HG02885 (cell line): Measurements from ENCODE around the gene AHCY.
"Not testable (repeated sequence)": the region's sequence is repeated elsewhere in the genome, so short reads cannot be mapped to it uniquely, and the experiment has no call there.

Source experiments
- ATAC-seq: cut with Tn5 transposase; IDR thresholded peaks from one replicate; pipeline ENCODE4 v1.9.1; 2021; ENCODE audit warnings: mild to moderate bottlenecking; ENCODE audit not compliant: unreplicated experiment, poor library complexity

AHCY gene

DNA sequence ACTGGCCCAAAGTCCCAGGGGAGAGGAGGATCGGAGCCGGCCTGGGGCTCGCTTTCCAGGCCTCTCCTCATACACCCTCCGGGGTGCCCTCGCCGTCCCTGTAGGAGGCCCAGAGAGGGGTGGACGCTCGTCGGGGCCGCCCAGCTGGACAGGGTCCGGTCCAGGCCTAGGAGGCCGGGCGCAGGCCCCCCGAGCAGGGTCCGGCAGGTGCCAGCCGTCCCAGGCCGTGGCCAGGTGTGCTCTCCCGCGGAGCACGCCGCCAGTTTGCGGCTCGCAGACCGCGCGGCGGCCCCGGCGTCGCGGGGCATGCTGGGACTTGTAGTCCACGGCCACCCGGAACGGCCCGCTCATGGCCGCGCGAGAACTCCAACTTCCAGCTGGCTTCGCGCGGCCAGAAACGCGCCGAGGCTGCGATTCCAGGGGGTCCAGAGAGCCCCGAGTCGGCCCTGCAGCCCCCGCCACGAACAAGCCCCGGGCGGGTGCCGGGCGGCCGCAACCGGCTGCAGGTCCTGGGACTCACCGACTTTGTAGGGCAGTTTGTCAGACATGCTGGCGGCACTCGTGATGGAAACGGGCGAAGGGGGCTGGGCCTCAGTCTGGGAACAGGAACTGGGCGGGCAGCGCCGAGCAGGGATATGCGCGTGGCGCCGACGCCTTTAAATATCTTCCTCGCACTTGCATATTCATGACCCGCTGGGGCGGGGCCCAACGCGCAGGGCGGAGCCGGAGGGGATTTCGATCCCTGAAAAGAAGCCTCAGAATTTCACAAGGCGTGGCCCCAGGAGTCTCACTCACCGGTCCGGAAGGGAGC, at the start of gene AHCY:
TSS of gene AHCY (minus strand) at position 633 of the 811 bp plus-strand sequence. CDS start at position 548, 85 bp downstream.
- peak; percentile 89 for ATAC-seq

DNA sequence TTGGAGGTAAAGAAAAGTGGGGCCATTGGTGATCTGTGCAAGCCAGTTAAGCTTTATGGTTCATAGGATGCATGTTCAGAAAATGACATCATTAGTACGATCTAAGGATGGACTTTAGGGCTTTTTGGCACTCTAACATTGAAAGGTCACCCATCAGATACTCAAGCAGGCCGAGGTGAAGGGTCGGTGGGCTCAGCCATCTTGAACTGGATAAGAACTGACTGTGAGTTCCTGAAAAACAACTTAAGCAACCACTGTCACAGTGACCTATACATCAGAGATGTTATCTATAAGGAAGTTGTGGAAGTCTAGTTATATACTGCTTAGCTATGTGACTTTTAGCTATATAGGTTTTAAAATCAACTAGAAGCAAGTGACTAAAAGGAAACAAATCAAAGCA, 46.9 kb upstream of the AHCY start:
- ATAC-seq = no peak

DNA sequence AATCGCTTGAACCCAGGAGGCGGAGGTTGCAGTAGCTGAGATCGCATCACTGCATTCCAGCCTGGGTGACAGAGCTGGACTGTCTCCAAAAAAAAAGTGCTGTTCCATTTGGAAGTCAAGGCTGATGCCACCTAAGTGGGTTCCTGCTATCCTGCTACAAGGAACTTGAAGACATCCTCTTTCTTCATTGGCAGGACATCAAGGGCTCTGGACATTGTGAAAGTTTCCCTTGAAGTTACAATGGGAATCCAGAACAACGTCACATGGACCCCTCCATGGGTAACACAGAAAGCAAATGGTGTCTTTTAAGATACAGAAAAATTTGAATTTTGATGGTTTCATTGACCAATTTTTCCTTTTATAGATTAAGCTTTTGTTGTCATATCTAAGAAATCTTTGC, 44.4 kb upstream of the AHCY start:
- no peak for ATAC-seq

DNA sequence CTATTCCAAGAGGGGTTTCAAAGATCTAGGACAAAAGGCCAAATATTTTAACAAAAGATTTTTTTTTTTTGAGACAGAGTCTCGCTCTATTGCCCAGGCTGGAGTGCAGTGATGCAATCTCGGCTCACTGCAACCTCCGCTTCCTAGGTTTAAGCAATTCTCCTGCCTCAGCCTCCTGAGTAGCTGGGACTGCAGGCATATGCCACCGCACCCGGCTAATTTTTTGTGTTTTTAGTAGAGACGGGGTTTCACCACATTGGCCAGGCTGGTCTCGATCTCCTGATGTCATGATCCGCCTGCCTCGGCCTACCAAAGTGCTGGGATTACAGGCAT, 43.3 kb upstream of the AHCY start:
- not testable (repeated sequence) for ATAC-seq

DNA sequence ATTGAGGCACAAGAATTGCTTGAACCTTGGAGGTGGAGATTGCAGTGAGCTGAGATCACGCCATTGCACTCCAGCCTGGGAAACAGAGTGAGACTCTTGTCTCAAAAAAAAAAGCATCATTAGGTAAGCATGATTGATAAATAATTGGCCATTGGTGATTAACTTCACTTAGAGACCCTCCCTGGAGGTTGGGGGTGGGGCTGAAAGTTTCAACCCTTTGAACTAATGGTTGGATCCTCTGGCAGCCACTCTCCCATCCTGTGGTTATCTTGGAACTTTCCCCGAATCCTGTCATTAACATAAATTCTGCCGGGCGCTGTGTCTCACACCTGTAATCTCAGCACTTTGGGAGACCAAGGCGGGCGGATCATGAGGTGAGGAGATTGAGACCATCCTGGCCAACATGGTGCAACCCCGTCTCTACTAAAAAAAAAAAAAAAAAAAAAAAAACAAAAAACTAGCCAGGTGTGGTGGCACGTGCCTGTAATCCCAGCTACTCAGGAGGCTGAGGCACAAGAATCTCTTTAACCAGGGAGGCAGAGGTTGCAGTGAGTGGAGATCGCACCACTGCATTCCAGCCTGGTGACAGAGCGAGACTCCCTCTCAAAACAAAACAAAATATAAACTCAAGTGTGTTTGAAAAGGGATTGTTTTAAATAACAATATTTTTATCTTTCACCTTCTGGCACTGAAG, 42.8 kb upstream of the AHCY start:
- not testable (repeated sequence) for ATAC-seq

DNA sequence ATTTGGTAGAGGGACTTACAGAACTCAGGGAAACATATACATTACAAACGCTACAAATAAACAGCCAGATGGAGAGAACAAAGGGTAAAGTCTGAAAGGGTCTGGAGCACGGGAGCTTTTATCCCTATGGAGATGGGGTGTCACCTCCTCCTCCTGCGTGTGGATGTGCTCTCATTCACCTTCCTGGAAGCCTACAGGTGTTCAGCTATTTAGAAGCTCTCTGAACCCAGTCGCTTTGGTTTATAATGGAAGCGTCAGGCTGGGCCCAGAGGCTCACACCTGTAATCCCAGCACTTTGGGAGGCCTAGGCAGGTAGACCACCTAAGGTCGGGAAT, 42.2 kb upstream of the AHCY start:
- no peak for ATAC-seq

DNA sequence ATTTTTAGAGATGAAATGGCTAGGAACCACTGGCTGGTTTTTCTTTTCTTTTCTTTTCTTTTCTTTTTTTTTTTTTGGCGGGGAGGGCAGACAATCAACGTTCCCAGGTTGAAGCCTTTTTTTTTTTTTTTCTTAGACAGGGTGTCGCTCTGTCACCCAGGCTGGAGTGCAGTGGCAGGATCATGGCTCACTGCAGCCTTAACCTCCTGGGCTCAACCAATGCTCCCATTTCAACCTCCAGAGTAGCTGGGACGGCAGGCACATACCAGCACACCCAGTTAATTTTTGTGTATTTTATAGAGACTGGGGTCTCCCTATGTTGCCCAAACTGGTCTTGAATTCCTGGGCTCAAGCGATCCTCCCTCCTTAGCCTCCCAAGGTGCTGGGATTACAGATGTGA, 41.1 kb upstream of the AHCY start:
- ATAC-seq = no peak

DNA sequence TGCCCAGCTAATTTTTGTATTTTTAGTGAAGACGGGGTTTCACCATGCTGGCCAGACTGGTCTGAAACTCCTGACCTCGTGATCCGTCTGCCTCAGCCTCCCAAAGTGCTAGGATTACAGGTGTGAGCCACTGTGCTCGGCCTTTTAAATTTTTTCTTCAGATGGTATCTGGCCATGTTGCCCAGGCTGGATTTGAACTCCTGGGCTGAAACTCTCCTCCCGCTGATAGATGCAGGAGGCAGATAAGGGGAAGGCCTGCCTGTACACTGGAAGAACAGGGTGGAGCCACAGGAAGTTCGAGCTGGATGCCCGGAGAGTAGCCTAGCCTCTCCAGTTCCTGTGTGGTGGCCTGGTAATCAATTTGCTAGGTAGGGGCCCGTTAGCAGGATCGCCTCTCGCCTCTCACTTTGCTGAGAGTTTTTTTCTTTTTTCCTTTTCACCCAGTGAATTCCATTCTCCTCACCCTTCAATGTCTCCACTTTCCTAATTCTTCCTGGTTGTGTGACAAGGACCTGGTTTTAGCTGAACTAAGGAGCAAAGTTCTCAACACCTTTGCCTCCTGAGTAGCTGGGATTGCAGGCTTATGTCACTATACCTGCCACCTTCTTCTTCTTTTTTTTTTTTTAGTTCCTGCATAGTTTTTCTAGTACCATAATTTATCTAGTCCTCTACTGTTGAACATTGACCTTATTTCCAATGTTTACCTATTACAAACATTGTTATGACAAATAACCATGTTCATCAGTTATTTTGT, 40.5 kb upstream of the AHCY start:
- ATAC-seq = no peak

DNA sequence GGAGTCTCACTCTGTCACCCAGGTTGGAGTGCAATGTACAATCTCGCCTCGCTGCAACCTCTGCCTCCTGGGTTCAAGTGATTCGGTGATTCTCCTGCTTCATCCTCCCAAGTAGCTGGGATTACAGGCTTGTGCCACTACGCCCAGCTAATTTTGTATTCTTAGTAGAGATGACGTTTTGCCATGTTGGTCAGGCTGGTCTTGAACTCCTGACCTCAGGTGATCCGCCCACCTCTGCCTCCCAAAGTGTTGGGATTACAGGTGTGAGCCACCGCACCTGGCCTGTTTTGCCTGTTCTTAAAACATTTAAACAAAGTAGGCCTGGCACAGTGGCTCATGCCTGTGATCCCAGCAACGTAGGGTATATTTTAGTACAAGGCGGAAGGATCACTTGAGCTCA, 38.0 kb upstream of the AHCY start:
- not testable (repeated sequence) for ATAC-seq

DNA sequence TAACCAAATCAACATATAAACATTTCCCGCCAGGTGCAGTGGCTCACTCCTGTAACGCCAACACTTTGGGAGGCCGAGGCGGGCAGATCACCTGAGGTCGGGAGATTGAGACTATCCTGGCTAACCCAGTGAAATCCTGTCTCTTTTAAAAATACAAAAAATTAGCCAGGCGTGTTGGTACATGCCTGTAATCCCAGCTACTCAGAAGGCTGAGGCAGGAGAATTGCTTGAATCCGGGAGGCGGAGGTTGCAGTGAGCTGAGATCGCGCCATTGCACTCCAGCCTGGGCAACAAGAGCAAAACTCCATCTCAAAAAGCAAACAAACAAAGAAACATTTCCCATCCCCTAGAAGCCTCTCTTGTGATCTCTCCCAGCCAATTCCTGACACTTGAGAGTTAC, 37.6 kb upstream of the AHCY start:
- ATAC-seq = not testable (repeated sequence)

DNA sequence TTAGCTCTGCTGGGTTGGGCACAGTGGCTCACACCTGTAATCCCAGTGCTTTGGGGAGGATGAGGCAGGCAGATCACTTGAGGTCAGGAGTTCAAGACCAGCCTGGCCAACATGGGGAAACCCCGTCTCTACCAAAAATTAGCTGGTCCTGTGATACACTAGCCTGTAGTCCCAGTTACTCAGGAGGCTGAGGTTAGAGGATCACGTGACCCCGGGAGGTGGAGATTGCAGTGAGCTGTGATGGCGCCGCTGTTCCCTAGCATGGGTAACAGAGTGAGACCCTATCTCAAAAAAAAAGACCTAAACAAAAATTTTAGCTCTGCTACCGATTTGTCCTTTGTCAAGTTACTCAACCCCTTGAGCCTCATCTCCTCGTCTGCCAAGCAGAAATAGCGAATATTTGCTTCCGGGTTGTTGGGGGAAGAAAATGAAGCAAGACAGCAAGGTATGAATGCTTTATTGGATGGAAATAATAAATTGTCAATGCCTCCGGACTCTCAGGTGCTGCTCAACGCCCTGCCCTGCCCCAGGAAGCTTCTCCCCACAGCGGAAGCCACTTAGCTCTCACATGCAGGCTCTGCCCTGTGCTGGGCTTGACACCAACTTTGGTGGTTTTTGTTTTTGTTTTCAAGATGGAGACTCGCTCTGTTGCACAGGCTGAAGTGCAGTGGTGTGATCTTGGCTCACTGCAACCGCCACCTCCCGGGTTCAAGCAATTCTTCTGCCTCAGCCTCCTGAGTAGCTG, 35.0 kb upstream of the AHCY start:
- ATAC-seq = peak; percentile 60

DNA sequence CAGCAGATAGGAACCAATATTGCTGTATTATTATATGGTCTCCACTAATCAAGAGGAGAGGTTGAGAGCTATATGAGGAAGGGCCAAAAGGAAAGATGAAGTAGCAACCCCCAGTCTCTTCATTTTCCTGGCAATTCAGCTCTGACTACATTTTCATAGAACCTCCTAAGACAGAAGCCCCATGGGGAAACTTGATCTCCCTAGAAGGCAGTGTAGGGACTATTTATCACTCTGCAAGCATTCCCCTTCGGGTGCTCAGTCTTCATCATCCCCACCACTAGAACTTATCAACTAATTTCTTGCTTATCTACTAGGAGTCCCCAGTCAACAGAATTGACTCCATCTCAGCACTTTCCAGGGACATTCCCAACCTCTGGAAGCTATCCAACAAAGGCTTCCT, 34.4 kb upstream of the AHCY start:
- no peak for ATAC-seq

DNA sequence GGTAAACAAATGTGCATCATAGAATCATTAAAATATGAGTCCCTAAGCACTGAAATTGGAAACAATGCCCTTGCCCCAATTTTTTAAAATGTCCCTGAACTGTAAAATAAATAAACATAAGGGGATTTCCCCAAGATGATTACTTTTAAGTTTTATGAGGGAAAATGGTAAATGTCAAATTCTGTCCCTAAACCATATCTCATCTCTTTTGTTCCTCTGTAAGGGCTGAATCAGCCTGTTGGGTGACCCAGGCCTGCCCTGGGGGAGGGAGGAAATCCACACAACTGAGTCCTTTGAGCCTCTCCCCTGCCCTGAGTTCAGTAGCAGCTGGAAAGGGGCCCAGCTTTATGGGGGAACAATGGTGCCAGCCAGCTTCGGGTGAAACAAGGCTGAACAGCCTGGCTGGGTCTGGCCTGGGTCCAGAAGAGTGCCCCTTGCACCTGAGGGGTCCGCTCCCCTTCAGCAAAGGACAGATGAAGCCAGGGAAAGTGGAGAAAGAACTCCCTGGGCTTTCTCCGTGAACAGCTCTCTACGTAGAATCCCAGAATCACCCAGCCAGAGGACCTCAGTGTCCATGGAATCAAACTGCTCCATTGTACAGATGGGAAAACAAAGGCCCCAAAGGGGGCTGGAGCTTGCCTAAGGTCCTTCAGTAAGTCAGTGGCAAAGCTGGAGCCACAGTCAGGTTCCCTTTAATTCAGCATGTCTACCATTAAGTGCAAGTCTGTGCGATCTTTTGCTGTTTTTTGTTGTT, 31.7 kb upstream of the AHCY start:
- ATAC-seq = no peak

DNA sequence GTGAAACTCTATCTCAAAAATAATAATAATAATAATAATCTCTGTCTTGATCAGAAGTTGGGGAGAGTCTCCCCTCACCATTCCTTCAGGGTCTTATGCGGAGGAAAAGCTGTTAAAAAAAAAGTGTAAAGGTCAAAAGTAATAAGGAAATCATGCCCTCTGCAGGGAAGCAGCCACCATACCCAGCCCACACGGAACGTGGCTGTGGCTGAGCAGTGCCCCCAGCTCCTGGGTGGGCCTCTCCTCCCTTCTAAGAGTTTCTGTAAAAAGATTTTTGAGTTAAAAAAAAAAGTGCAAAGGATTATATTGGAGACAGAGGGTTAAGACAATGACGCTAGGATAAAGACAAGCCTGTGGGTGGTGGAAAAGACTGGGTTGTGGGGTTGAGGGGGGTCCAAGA, 30.6 kb upstream of the AHCY start:
- ATAC-seq = no peak

DNA sequence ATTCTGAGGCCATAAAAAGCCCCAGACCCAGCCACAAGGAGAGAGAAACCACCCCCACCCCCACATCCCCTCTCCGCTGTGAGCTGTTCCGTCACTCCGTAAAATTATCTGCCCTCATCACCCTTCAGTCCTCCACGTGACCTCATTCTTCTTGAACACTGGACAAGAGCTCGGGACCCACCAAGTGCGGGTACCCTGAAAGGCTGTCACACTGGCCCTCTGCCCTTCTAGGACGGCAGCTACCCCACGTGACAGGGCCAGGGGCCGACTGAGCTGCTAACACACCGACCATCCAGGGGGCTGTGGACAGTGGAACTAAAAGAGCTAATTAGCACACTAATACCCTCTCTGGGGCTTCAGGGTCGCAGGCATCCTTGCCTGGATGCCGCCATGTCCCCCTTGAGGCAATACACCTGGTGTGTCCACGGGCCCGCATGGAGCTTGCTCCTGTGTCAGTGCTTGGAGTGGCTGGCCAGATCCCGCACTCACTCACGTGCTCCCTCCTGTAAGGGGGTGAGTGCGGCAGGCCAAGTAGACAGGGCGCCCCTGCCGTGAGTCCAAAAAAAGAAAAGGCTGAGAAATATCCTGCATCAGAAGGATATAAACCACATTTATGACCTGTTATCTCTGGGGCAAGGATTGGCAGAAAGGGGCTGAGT, 29.2 kb upstream of the AHCY start:
- ATAC-seq = no peak

DNA sequence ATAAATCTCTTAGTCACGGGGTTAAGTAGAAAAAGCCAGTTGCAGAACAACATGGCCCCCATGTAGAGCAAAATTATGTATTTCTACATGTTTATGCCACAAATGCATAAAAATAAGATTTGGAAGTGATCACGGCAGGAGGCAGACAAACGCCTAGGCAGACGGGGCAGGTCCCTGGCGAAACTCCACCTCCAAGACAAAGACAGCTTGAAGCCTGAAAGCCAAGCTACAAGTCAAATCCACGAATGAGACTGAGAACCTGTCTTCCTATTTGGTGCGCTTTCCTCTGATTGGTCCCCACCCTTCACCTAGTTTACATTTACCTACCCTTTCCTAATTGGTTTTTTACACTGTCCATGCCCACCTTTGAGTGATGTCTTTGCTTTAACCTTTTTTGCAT, 28.7 kb upstream of the AHCY start:
- ATAC-seq = no peak

DNA sequence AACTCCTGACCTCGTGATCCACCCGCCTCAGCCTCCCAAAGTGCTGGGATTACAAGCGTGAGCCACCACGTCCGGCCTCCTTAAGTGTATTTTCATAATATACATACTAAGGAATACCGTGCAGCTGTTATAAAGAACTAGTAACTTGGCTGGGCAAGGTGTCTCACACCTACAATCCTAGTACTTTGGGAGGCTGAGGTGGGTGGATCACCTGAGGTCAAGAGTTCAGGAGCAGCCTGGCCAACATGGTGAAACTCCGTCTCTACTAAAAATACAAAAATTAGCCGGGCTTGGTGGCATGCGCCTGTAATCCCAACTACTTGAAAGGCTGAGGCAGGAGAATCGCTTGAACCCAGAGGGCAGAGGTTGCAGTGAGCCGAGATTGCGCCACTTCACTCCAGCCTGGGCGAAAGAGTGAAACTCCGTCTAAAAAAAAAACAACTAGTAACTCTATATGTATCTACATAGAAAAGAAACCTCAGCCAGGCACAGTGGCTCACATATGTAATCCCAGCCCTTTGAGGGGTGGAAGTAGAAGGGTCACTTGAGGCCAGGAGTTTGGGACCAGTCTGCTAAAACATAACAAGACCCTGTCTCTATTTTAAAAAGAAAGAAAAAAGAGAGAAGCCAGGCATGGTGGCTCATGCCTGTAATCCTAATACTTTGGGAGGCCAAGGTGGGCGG, 27.8 kb upstream of the AHCY start:
- not testable (repeated sequence) for ATAC-seq

DNA sequence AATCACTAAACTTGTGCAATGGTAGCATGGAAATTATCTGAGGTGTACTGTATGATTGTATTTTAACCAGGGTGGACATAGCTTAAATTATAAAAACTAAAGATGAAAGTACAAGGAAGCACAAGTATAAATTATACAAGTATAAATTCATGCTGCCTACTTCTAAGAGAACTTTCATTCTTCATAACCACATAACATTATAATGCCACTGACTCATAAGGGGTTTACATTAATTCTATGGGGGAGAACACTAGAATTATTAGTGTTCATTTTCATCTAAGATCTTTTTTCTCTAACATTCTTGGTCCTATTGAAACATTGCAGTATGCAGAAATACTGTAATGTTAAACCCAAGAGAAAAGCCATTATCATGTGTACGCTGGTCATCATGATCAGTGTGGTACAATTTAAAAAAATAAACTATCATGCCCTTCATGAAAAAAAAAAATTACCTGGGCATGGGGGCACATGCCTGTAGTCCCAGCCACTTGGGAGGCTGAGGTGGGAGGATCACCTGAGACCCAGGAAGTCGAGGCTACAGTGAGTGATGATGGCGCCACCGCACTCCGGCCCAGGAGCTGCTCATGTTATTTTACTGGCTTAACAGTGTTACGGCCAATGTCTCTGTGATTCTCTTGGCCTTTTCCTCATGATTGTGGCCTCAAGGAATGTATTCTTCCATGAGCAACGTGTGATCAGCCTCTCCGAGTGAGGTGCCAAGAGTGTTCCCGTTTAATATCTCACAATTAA, 25.9 kb upstream of the AHCY start:
- no peak for ATAC-seq
